ENCODE data around the gene CES1.
"Not testable (repeated sequence)": the region's sequence is repeated elsewhere in the genome, so short reads cannot be mapped to it uniquely, and the experiment has no call there.

DNA sequence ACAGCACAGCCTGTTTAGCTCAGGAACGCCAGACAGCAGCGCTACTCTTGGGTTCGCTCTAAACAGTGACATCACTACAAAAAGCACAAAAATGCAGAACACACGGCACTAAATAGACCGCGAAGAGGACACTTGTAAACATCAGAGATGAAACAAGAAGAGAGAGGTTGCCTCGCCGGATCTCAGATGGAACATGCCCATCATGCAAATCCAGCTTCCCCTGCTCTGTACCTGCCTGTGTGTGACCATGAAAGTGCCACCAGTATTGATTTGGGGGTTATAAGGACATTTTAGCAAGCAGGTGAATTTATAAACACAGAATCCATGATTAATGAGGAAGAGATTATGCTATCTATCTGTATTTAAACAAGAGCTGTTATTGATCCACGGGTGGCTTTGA lies 19.2 kb downstream of the CES1 start:
- not testable (repeated sequence) for TF ChIP-seq CTCF, POLR2AphosphoS5 (IDR thresholded peaks at IDR 0.05)
